Left lobe of liver (tissue), 2 donors: ENCODE results near the gene PPP6R3. TPM values are rescaled to one million over a fixed set of nuclear protein-coding genes. Genes with fewer than 3 reads are reported as not detected.

ENCODE experiments used
- ATAC-seq: fragments of 200-7000 bp; cut with Tn5 transposase; one replicate; pipeline ENCODE4 v1.9.1; 2020; ENCODE audit warnings: mild to moderate bottlenecking, moderate library complexity
- DNase-seq: peaks from one replicate; pipeline ENCODE4 v3.0.0-alpha.2; 2020; ENCODE audit warnings: low spot score
- total RNA-seq: library from RNA; stranded (reverse); gene quantifications from one replicate; pipeline ENCODE4 v1.2.1, GENCODE V29; 2021
- donor health status: DM: no; HTN: no; CAD: no; lungs with moderate emphysema.
- donor health status: DM: no; HTN: yes; CAD: no.

PPP6R3 gene
- total RNA-seq, 1 donor from 2014 or later: 35.1 TPM

DNA sequence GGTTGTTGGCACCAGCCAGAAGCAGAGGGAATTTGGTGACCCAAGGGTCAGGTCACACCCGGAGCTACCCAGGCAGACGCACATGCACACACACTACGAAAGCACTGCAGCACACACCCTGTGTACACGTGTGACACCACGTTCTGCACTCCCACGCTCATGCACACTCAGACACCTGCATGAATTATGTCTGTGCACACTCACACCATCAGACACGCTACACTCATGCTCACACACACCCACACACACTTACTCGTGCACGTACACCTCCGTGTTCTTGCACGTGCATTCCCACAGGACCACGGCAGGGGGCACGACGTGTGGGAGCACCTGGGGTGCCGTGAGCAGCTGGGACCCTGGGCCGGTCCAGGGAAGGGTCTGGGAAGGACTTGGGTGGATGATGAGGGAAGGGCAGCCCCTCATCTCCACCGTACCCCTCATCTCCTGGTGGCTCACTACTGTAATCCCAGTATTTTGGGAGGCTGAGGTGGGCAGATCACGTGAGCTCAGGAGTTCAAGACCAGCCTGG, 203.0 kb downstream of the PPP6R3 start:
- DNase-seq (no peak), ATAC-seq (no peak)

DNA sequence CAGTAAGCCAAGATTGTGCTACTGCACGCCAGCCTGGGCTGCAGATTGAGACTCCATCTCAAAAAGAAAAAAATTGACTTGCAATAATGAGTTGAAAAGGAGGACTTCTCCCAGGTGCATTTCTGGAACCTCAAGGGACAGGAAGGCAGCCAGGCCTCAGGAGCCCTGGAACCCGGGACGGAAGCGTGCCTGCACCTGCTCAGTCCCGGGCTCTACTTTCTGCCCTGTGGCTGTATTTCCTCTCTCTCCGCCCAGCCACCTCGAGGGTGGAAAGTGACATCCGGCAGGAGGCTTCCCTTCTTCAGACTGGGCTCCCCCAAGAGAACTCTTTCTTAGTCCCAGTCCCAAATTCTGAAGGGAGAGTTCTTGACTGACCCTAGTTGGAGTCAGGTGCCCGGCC, 203.6 kb downstream of the PPP6R3 start:
- ATAC-seq (no peak), DNase-seq (no peak)

DNA sequence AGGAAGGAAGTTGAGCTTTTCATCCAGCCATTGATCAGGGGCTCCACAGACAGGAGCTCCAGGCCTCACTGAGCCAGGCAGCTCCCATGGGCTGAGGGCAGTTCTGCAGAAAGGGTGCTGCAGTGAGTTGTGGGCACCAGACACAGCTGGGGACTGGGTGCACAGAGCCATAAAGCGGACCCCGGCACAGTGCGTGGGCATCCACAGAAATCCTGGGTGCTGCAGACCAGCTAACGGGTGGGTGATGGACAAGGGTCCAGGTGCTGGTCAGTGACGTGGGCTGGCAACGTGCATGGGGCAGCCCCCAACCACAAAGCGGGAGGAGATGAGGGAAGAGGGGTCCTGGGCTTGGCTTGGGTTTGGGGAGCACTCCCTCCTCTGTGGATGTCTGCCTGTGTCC, 204.4 kb downstream of the PPP6R3 start:
- DNase-seq: no peak
- ATAC-seq: no peak

Other genes with a start within 250 kb of the PPP6R3 start
- 19.3 TPM for gene KMT5B, start 247.5 kb upstream of the PPP6R3 start, total RNA-seq
- gene C11orf24, start 188.8 kb upstream of the PPP6R3 start, total RNA-seq: 50.1 TPM
- 114 TPM for gene LRP5, start 148.2 kb upstream of the PPP6R3 start, total RNA-seq
- 0.23 TPM for gene GAL, start 223.8 kb downstream of the PPP6R3 start, total RNA-seq